ENCODE data around the gene SYN1.
"Not testable (repeated sequence)": the region's sequence is repeated elsewhere in the genome, so short reads cannot be mapped to it uniquely, and the experiment has no call there.

SYN1 gene

DNA sequence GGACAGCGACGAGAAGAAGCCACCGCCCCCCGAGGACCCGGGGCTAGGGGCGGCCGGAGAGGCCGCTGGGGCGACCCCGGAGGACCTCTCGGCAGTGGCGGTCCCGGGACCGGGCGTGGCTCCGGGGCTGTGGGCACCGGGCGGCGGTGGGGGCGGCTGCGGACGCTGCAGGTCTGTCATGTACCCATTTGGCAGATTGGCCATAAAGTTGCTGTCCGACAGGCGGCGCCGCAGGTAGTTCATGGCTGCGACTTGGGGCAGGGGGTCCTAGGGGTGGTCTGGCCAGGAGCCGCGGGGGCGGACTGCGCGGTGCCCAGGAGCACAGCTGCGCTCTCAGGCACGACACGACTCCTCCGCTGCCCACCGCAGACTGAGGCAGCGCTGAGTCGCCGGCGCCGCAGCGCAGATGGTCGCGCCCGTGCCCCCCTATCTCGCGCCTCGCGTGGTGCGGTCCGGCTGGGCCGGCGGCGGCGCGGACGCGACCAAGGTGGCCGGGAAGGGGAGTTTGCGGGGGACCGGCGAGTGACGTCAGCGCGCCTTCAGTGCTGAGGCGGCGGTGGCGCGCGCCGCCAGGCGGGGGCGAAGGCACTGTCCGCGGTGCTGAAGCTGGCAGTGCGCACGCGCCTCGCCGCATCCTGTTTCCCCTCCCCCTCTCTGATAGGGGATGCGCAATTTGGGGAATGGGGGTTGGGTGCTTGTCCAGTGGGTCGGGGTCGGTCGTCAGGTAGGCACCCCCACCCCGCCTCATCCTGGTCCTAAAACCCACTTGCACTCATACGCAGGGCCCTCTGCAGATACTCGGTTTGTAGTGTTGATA lies at the start of gene SYN1:
TSS of gene SYN1 (minus strand) at position 372 of the 817 bp plus-strand sequence. CDS start at position 243, 129 bp downstream.
- peak; percentile 68 to 69 for DNase-seq (ENCODE audit: low read depth in 2 of 2)

DNA sequence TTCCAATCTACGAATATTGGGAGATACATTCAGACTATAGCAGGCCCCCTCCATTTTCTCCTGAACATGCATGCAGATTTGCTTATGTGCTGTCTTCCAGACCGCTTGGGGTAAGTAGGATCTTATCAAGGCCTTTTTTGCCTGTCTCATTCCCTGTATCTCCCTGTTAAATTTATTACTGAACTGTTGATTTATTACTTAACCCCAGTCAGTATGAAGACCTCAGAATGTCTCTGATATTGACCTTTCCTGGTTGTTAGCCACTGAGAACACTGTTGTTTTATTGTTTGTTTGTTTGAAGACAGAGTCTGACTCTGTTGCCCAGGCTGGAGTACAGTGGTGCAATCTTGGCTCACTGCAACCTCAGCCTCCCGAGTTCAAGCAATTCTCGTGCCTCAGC lies 46.1 kb upstream of the SYN1 start:
- not testable (repeated sequence) for DNase-seq (ENCODE audit: low read depth in 2 of 2)

DNA sequence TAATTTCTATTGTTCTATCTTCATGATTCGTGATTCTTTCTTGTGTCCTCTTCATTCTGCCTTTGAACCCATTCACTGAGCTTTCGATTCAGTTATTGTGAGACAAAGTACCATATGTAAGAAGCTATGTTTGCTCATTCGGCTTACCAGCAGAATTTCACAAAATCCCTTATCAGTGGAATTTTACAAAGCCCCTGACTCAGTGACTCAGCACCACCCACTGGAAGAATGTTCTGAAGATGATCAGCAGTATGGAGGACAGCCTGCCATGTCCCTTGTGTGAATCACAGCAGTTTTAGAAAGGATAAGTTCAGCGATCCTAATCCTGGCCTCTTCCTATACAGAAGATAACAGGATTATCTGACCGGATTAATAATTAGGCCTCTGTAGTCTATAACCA lies 45.1 kb upstream of the SYN1 start:
- DNase-seq (ENCODE audit: low read depth in 2 of 2) = no peak

DNA sequence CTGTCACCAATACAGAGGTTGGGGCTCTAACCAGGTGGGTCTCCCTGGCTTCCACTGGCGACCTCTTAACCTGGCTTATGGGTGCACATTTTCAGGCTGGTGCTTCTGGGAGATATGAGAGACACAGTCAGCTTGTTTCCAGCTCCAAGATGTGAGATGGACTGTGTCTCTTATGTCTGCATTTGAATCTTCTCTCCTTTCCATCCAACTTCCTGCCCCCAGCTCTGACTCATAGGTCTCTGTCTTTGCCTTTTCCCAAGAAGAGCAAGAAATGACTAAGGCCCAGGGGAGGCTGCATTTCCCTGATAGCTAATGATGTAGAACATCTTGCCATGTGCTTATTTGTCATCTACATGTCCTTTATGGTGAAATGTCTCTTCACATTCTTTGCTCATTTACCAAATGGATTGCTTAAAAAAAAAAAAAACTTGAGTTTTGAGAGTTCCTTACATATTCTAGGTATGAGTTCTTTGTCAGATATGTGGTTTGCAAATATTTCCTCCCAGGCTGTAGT lies 42.5 kb upstream of the SYN1 start:
- DNase-seq (ENCODE audit: low read depth in 2 of 2) = peak; percentile 34 to 39

GRCh38 chrX:47661539-47661938 lies 41.9 kb upstream of the SYN1 start:
- no peak for DNase-seq (ENCODE audit: low read depth in 2 of 2)

DNA sequence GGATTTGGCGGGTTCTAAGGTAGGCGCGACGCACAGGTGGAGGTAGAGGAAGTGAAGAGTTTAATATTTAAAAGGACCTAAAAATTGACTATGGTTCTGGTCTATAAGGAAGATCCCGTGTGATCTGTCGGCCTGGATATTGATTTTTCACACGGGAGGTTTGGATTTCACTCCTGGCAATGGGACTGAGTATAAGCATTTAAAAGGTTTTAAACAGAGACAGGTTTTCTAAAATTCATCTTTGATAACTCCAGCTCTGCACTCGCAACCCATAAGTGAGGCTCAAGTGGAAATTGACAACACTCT lies 39.7 kb upstream of the SYN1 start:
- no peak for DNase-seq (ENCODE audit: low read depth in 2 of 2)

- peak; percentile 85 to 86 for DNase-seq (ENCODE audit: low read depth in 2 of 2)
Observed at GRCh38 chrX:47658684-47659420, 39.2 kb upstream of the SYN1 start, which contains the start of gene UXT. UXT (minus strand) TSS chrX:47659180; CDS start chrX:47658927, 253 bp downstream.

- no peak for DNase-seq (ENCODE audit: low read depth in 2 of 2)
Observed at GRCh38 chrX:47658301-47658683, 38.6 kb upstream of the SYN1 start.

DNA sequence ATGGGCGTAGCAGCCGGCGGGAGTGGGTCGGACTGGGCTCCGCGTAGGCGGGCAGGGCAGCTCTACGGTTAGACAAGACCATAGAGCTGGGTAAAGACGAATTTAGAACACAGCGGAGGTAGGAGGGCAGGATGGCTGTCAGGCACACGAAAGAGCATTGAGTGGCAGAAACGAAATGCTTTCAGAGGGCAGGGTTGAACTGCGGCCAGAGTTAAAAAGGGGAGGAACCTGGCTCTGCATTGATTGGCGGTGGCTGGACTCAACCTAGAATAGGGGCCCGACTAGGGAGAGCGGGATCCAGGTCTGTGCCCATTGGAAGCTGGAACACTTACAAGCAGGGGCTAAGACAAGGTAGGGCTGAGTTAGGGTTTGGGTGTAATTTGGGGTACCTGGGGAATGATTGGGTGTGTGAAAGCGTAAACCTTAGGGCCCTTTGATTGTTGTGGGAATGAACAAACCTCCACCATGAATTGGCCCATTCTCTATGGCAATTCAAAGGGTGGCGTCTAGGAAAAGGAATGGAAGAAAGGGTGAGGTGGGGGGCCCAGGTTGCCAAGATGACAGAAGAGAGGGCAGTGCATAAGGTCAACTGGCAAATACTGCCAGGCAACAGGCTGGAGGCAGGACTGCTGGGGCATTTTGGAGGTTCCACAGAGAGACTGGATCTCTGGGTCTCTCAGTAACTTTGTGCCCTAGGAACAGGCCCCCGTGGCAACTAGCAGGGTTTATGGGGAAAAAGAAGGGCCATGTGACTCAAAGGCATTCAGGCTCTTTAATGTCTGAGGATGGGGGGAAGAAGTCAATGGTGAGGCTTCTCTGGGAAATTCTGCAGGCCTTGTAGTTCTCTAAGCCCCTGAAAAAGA lies 31.6 kb upstream of the SYN1 start:
- DNase-seq (ENCODE audit: low read depth in 2 of 2) = no peak

DNA sequence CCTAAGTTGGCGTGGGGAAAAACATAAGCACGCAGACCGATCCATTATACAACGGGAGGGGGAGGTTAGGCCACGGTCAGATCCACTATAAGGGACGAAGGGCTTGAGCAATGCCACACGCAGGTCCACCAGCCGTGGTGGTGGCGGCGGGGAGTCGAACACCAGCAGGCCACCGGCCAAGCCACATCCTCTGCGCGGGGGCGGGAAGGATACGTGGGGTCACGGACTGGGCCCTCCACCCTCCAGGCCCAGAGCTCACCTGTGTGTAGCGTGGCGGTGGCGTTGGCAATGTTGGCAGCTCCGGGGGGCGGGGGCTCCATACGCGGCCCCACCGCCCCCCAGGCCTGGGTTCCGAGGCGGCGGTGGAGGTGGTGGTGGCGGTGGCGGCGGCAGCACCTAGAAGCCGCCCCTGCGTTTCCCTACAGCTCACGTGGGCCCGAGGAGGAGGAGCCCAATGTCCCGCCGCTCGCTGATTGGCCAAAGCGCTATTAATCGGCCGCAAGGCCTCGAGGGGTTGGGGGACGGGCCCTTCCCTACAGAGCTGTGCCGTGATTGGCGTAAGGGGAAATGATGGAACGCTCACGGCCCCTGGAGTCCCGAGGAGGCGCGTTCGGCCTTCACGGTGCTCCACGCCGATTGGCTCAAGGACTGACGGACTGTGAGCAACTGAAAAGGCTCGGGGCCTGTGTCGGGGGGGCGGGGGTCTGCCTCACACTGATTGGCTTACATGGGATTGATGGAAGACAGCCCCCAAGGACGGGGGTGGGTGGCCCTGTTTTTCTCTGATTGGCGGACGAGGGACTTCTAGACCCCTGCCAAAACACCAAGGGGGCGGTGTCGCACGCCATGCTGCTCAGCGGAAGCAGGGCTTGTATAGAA lies 30.7 kb upstream of the SYN1 start, which contains the start of gene ELK1:
TSS of gene ELK1 (minus strand) at position 400 of the 879 bp plus-strand sequence. CDS start 9,122 bp downstream, outside the sequence.
- peak; percentile 80 to 86 for DNase-seq (ENCODE audit: low read depth in 2 of 2)

DNA sequence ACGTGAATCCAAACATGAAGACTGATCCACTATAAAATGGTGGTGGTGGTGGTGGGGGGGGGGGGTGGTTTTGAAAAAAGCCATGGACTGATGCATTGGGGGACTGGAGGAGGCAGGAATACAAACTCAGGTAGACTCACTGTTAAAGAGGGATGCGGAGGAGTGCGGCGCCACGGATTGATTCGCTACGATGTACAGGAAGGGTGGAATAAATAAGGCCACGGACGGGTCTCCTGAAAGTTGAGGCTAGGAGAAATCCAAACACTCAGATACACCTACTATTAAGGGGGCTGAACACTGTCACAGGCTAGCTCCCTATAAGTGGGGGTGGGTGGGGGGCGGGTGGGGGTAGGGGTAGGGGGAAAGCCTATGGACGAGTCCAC lies 30.1 kb upstream of the SYN1 start:
- DNase-seq (ENCODE audit: low read depth in 2 of 2) = no peak

DNA sequence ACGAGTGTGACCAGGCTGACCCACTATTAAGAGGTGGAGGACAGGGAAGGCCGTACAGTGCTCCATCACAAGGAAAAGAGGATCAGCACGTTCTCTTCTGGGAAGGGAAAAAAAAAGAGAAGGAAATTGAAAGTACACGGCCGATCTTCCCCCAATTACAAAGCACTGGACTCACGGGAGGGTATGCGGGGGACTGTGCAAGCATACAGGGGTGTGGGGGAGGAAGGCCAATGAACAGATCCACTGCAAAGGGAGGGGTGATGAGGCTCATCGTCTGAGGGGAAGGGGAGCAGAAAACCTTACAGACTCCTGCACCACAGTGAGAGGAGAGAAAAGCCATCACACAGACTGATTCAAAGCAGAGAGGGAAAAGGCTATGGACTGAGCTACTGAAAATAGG lies 29.6 kb upstream of the SYN1 start:
- DNase-seq (ENCODE audit: low read depth in 2 of 2) = no peak

- DNase-seq (ENCODE audit: low read depth in 2 of 2) = no peak
Observed at GRCh38 chrX:47648376-47648775, 28.7 kb upstream of the SYN1 start.

DNA sequence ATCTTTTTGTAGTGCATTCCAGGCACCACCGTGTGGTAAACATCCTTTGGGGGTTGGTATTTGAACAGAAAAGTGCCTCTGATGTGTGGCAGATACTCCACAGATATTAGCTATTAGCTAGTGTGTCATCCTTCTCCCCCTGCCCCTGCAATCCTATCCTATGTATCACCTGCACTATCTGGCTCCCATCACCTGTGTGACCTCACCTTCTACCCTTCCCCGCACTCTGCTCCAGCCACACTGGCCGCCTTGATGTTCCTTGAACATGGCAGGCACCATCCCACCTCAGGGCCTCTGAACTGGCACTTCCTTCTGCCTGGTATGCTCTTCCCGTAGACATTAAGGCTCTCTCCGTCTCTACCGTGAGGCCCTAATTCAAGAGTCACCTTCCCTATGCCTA lies 27.0 kb upstream of the SYN1 start:
- DNase-seq (ENCODE audit: low read depth in 2 of 2) = no peak

GRCh38 chrX:47645530-47645929 lies 25.9 kb upstream of the SYN1 start:
- no peak for DNase-seq (ENCODE audit: low read depth in 2 of 2)

DNA sequence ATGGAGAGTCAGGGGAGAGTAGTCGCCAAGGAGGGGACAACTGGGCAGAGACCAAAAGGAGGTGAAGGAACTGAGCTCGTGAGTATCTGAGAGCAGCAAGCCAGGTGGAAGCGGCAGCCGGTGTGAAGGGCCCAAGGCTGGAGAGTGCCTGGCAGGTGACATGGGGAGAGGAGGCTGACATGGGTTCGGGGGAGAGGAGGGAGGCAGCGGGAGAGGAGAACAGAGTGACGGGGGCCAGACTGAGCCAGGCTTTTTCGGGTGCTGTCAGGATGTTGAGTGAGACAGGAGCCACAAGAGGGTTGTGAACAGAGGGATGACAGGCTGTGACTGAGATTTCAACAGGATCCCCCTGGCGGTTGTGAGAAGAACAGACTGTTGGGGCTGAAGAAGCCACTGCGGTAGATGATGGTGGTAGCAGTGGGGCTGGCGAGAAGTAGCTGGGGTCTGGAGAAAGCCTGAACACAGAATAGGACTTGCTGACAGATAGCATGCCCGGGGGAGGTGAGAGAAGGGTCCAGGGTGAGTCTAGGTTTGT lies 25.0 kb upstream of the SYN1 start:
- DNase-seq (ENCODE audit: low read depth in 2 of 2) = no peak

- DNase-seq (ENCODE audit: low read depth in 2 of 2) = no peak
Observed at GRCh38 chrX:47643926-47644325, 24.3 kb upstream of the SYN1 start.

DNA sequence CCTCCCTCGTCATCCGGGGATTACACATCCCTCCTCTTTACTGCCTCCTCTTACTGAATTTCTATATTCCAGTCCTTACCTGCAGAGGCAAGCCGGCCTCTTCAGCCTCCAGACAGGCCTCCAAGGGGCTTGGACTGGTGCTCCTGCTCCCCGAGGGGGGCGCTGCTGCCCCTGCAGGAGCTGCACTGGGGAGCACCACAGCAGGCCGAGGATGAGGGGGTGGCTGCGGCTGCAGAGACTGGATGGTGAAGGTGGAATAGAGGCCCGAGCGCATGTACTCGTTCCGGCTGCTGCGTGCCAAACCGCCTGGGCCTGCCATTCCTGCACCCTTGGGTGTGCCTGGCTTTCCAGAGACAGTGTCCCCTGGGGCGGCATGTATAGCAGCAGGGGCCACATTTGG lies 19.2 kb upstream of the SYN1 start:
- DNase-seq (ENCODE audit: low read depth in 2 of 2) = no peak

DNA sequence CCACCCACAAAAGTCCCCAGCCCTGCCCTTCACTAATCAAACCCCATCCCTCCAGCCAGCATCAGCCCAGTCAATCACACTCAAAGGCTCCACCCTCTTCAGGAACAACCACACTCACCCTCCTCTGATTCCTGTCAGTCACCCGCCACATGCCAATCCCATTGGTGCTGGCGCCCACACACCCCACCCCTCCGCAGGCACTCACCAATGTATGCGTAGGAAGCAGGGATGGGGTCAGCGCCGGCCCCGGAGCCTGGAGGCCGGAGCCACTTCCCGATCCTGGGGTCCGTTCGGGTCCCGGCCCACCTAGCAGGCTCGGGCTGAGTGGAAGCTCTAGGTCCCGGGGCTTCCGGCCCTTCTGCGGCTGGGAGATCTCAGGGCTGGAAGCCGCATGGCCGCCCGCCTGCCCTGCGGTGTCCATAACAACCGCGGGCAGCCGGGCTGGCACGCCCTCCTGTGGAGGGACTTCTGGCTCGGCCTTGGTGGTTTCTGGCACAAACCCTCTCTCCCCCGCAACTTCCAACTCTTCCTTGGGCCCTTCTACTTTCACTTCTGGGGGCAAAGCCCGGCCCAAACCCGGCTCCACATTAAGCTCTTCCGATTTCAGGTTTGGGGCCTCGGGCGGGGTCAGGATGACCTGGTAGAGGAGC lies 18.0 kb upstream of the SYN1 start:
- DNase-seq (ENCODE audit: low read depth in 2 of 2) = no peak
